GM19035 (cell line): ENCODE data around the gene GLRA2.

ENCODE experiments used
- ATAC-seq: cut with Tn5 transposase; IDR thresholded peaks from one replicate; pipeline ENCODE4 v1.9.1; 2021; ENCODE audit not compliant: unreplicated experiment

The GLRA2 gene

DNA sequence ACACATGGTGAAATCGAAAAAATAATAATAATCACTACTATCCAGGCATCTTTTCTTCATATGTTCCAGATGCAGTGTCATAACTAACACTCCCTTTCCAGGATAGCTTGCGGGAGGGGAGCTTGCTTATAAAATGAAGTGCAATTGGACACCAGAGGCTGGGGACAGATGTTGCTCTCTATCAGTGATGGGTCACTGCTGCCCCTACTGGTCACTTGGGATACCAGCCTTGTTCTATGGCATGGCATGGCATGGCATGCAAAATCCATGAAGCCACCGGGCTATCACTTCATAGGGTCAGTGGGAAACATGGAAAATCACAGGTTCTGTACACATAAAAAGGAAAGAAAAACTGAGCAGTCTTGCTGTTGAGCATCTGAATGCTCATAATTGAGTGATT is 168.1 kb downstream of the GLRA2 start:
- ATAC-seq: no peak

DNA sequence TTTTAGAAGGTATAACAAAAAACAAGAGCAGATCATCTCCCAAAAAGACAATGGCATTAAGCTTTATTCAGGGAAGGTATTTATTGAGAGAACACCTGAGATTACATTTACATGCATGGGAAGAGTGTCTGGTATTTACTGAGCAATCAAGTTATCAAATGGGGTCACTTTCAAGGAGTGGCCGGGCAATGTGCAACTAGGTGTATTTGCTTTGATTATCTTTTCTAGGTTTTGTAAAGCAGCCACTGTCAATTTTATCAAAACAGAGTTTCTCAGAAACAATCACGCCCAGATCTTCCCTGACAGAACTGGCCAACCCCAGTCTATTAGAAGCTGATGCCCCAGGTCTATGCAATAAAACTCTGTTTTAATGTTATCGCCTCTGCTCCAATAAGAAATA is 169.5 kb downstream of the GLRA2 start:
- no peak for ATAC-seq

DNA sequence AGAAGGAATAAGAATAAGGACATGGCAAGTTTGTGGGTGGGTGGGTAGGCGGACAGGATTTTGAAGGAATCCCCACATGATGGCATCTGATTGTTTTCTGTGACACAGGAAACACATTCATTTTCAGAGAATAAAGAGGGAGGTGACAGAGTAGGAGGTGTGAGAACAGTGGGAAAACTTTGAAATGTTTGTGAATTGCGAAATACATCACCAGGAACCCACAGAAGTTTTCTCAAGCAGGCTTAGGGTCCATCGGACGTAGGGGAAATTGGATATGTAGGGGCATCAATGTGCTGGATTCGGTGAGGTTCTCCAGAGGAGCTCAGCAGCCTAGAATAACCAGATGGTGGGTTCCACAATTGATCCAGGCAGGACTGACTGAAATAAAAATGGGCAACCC is 171.6 kb downstream of the GLRA2 start:
- no peak for ATAC-seq

DNA sequence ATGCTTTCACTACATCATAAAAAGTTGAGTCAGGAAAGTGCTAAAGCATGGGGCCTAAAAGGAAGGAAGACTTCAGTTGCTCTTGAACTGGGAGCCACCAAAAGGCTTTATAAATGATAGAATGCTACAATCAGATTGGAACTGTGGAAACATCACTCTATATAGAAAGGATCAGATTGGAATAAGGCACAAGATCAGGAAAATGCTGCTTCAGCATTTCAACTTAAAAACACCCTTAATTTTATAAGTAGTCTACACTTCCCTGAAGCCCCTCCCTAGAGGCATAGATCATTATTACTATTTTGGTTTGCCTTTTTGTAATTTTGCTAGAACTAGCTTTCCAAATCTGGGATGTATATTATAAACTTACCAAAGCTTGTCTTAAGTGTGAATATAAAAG is 172.8 kb downstream of the GLRA2 start:
- ATAC-seq: no peak

DNA sequence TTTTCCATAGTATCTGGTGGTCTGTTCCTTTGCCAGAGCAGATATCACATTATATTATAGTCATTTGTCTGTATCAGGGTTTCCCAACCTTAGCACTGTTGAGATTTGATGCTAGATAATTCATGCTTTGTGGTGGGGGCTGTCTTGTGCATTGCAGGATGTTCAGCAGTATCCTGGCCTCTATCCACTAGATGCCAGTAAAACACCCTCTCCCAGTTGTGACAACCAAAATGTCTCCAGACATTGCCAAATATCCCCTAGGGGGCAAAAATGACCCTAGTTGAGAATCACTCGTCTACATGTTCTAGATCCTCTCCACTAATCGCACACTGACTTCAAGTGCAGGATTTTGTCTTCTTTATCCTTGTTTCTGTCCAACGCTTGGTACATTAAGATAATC is 182.8 kb downstream of the GLRA2 start:
- no peak for ATAC-seq

DNA sequence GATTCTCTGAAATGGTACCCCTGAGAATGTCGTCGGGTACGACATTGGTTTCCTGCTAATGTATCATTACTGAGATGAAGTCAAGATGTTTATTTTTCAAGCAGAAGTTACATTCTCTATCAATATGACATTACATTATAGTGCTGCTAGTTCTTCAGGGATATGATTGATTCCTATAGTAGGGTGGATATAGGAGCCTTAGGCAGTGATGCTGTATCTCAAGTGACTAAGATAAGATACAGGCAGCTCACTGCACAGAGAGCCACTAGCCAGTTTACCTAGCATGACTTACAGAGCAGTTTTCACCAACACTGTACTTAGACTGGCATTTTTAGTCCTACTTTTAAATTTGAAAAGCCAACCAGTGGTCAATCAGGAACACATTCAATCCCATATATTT is 188.6 kb downstream of the GLRA2 start:
- no peak for ATAC-seq

DNA sequence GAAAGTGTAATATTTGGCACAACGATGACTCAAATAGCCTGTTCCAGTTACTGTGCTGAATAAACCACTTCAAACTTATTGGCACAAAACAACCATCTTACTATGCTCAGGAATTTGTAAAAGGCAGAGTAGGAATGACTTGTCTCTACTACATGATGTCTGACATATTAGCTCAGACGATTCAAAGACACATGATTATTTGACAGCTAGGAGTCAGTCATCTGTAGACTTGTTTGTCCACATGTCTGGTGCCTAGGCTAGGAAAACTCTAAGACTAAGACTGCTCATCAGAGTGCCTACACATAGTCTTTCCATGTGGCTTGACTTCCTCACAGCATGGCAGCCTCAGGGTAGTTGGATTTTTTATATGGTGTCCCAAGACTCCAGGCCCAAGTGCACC is 189.1 kb downstream of the GLRA2 start:
- no peak for ATAC-seq

DNA sequence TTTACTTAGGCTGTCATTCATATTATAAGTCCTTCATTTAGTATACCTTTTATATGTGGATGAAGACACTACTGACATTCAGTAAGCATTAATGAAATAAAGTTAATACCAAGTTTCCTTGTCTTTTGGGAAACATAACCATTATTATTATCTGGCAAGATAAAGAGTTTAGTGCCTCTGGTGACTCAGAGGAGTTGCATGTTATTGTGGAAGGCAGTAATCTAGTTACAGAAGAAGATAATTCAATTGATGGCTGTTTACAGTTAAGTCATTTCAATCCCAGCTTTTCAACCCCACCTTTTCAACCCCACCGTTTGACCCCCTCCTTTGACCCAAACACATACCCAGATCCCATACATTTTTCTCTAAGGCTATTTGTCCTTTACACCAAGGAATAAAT is 199.7 kb downstream of the GLRA2 start:
- no peak for ATAC-seq

DNA sequence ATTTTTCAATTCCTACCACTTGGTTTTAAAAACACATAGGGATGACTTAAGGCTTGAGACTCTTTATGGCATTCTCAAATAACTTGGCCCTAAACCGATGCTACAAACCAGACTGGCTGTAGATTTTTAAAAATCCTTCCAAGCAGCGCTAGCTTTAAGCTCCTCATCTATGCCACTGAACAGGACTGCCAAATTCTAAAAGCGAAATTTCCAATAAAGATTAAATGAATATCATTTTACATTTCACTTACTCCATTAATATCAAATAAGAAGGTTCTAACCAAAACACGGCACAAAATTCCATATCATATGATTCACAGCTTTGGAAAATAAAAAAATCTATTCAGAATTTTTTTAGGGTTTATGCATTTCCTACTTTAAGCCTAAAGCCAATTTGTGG is 209.3 kb downstream of the GLRA2 start:
- no peak for ATAC-seq

DNA sequence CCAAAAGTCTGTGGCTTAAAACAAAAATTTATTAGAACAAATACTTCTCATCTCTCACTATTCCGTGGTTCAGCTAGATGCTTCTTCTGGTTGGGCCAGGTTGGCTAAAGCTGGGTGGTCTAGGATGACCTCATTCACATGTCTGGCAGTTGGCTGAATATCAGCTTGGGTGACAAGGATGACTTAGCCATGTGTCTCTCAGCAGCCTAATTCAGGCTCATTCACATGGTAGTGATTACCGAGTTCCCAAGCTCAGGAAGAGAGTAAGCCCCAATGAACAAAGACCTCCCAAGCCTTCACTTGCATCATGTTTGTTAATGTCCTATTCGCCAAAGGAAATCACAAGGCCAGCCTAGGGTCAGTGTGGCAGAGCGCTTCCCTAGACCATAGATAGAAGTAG is 224.1 kb downstream of the GLRA2 start:
- no peak for ATAC-seq

DNA sequence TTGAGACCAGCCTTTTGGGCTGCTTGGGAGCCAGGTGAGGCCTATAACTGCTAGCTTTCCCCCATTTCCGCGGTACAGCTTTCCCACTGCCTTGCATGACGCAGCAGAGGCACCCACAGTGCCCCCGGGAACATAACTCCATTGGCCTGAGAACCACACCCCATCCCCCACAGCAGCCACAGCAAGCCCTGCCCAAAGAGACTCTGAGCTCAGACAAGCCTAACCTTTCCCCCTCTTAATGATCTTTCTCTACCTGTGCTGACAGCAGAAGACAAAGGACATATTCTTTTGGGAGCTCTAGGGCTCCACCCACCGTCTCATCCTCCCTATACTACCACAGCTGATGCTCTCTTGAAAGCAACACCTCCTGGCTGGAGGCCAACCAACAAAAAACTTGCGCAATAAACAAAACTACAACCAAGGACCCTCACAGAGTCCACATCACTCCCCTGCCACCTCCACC is 228.7 kb downstream of the GLRA2 start:
- no peak for ATAC-seq

DNA sequence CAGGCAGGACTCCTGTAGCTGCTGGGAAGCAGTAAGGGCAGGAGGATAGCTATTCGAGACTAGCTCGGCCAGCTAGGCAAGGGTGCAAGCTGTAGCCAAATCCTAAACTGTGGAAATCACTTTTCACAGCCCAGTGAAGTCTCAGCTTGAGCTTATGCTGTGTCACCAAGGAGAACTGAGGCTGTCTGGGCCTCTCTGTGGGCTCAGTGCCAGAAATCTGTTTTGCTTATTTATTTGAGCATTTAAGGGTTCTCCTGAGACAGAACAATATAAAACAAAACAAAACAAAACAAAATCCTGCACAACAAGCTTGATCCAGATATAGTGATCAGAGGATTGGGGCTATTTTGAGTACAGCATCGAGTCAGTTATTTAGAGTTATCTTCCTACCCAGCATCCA is 246.1 kb downstream of the GLRA2 start:
- no peak for ATAC-seq

DNA sequence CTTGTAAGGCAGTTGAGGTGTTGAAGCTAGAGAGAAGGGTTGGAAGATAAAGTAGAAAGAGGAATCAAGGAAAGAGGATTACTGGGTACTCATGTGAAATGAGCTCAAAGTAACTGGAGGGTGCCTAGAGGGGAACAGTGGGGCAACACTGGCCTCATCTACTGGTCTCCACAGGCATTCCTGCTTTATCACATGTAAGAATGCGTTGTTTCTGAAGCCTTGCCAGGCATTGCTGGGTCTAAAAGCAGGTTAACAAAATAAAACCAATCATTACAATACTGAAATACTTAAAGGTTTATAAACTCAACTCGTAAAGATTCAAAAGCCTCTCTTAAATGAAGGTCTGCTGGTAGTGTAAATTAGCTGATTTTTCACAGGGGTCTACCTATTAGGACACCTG is 247.6 kb downstream of the GLRA2 start:
- no peak for ATAC-seq

DNA sequence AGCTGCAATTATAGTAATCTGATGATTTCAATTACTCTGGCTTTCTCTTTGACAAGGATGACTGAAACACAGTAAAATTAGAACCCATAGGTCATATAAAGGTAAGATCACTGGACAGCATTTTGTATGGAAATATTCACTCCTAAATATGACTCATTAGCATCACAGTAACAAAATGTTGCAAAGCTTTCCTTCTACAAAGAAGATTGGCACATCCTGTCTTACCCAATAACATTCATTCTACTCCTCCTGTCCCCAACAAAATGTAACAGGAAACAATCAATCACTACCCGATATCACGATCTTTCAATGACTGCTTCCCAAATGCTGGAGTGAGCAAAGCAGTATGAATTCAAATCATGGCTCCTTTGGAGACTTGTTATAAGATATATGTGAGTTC is 248.2 kb downstream of the GLRA2 start:
- no peak for ATAC-seq

DNA sequence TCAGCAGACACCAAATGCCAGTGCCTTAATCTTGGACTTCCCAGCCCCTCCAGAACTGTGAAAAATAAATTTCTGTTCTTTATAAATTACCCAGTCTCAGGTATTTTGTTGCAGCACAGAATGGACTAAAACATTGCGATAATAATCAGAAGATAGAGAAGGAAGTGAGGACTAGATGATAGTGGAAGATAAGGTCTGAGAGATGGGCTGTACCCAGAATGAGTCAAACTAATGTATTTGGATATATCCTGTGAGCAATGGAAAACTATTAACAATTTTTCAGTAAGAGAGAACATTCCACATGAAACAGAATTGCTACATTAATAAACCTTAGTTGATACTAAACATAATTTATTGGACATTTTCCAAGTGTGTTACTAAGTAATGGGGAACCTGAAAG is 250.2 kb downstream of the GLRA2 start:
- no peak for ATAC-seq
